ENCODE data around the gene RUNX3.

GRCh38 chr1:24936684-24937083 is 6.6 kb upstream of the RUNX3 start:
- TF ChIP-seq POLR2A (IDR thresholded peaks at IDR 0.05) (no peak), EP300 (IDR thresholded peaks at IDR 0.05) (no peak)
- TF ChIP-seq, protein P1, sequence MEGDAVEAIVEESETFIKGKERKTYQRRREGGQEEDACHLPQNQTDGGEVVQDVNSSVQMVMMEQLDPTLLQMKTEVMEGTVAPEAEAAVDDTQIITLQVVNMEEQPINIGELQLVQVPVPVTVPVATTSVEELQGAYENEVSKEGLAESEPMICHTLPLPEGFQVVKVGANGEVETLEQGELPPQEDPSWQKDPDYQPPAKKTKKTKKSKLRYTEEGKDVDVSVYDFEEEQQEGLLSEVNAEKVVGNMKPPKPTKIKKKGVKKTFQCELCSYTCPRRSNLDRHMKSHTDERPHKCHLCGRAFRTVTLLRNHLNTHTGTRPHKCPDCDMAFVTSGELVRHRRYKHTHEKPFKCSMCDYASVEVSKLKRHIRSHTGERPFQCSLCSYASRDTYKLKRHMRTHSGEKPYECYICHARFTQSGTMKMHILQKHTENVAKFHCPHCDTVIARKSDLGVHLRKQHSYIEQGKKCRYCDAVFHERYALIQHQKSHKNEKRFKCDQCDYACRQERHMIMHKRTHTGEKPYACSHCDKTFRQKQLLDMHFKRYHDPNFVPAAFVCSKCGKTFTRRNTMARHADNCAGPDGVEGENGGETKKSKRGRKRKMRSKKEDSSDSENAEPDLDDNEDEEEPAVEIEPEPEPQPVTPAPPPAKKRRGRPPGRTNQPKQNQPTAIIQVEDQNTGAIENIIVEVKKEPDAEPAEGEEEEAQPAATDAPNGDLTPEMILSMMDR (IDR thresholded peaks at IDR 0.05) = no peak
